ENCODE data around the gene GUCA2B. TPM values are rescaled to one million over a fixed set of nuclear protein-coding genes. Genes with fewer than 3 reads are reported as not detected.

Gene GUCA2B
- polyA plus RNA-seq, 3 donors, result not detected

DNA sequence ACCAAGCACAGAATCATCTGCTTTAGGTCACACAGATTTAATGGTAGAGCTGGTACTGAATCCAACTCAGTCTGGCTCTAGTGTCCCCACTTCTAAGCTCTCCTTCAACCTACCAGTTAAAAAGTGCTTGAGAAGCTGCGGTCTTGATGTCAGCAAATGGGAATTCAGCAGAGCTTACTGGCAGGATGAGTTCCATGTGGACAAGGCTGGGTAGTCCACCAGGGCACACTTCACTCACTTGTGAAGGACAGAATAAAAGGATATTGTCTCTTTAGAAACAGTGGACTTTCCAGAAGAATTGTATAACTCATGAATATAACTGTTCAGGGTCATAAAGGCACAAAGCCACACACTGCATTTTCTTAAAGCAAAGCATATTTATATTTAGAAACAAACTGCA, 35.1 kb upstream of the GUCA2B start:
- Histone ChIP-seq H3K79me2 (ENCODE audit: insufficient read depth, low read length) (no peaks in the 10 kb centered on the region), H3K4me2 (replicated peaks; ENCODE audit: extremely low read depth, low read length, poor library complexity, severe bottlenecking) (no peak overlapping the region), H3K36me3 (replicated peaks in 1 of 2; ENCODE audit: control insufficient read depth in 1 of 2, insufficient read depth in 2 of 2, low read length in 2 of 2) (no peaks in the 10 kb centered on the region), H3K9me3 (replicated peaks in 1 of 2; ENCODE audit: control insufficient read depth in 1 of 2, insufficient read depth in 1 of 2, low read length in 2 of 2) (no peaks in the 10 kb centered on the region), H4K20me1 (ENCODE audit: insufficient read depth, low read length) (no peaks in the 10 kb centered on the region), H3K4me3 (replicated peaks in 1 of 3; ENCODE audit: low read depth in 2 of 3, low read length in 3 of 3) (no peak overlapping the region), H3K27me3 (ENCODE audit: control insufficient read depth in 2 of 2, insufficient read depth in 2 of 2, low read length in 2 of 2) (no peaks in the 10 kb centered on the region), H3K4me1 (ENCODE audit: control insufficient read depth in 1 of 2, insufficient read depth in 2 of 2, low read length in 2 of 2) (no peaks in the 10 kb centered on the region), H2AFZ (ENCODE audit: insufficient read depth, low read depth, low read length, poor library complexity, severe bottlenecking) (no peak overlapping the region), H3K27ac (ENCODE audit: low read depth in 1 of 2, low read length in 2 of 2) (no peak overlapping the region), H3K9ac (ENCODE audit: insufficient read depth, low read length, poor library complexity, severe bottlenecking) (no peak overlapping the region)
- DNase-seq, result no peak
- 100% methylated on average over 1 of the region's 1 CpG for WGBS (ENCODE audit: insufficient coverage)
- H3K27ac Mint-ChIP-seq, result no peak overlapping the region
- no peak overlapping the region for H3K4me3 Mint-ChIP-seq
- peaks cover 1 to 11% (median 6%) of the 10 kb centered on the region in 3 donors for H3K27me3 Mint-ChIP-seq (ENCODE audit: low read depth in 3 of 3)
- H3K36me3 Mint-ChIP-seq, result no peaks in the 10 kb centered on the region
- TF ChIP-seq, protein P1, sequence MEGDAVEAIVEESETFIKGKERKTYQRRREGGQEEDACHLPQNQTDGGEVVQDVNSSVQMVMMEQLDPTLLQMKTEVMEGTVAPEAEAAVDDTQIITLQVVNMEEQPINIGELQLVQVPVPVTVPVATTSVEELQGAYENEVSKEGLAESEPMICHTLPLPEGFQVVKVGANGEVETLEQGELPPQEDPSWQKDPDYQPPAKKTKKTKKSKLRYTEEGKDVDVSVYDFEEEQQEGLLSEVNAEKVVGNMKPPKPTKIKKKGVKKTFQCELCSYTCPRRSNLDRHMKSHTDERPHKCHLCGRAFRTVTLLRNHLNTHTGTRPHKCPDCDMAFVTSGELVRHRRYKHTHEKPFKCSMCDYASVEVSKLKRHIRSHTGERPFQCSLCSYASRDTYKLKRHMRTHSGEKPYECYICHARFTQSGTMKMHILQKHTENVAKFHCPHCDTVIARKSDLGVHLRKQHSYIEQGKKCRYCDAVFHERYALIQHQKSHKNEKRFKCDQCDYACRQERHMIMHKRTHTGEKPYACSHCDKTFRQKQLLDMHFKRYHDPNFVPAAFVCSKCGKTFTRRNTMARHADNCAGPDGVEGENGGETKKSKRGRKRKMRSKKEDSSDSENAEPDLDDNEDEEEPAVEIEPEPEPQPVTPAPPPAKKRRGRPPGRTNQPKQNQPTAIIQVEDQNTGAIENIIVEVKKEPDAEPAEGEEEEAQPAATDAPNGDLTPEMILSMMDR (IDR thresholded peaks at IDR 0.05), result no peak
- H3K4me1 Mint-ChIP-seq, result no peaks in the 10 kb centered on the region
- H3K9me3 Mint-ChIP-seq, result peaks cover 0 to 4% (median 3%) of the 10 kb centered on the region in 7 donors
- intact Hi-C loops (cut with micrococcal nuclease), result no loop called here

- no peaks in the 10 kb centered on the region for H3K36me3 Mint-ChIP-seq
- H3K4me2 ChIP-seq (replicated peaks; ENCODE audit: extremely low read depth, low read length, poor library complexity, severe bottlenecking), result no peak overlapping the region
- peaks cover 0 to 5% (median 0%) of the 10 kb centered on the region in 3 donors for H3K27me3 Mint-ChIP-seq (ENCODE audit: low read depth in 3 of 3)
- no peak overlapping the region for H3K4me3 ChIP-seq (replicated peaks in 1 of 3; ENCODE audit: low read depth in 2 of 3, low read length in 3 of 3)
- H3K27me3 ChIP-seq (ENCODE audit: control insufficient read depth in 2 of 2, insufficient read depth in 2 of 2, low read length in 2 of 2), result no peaks in the 10 kb centered on the region
- no peak overlapping the region for H3K27ac Mint-ChIP-seq
- no peaks in the 10 kb centered on the region for H3K4me1 ChIP-seq (ENCODE audit: control insufficient read depth in 1 of 2, insufficient read depth in 2 of 2, low read length in 2 of 2)
- H2AFZ ChIP-seq (ENCODE audit: insufficient read depth, low read depth, low read length, poor library complexity, severe bottlenecking), result no peak overlapping the region
- no peaks in the 10 kb centered on the region for H3K9me3 ChIP-seq (replicated peaks in 1 of 2; ENCODE audit: control insufficient read depth in 1 of 2, insufficient read depth in 1 of 2, low read length in 2 of 2)
- intact Hi-C loops (cut with micrococcal nuclease), result no loop called here
- no peaks in the 10 kb centered on the region for H3K79me2 ChIP-seq (ENCODE audit: insufficient read depth, low read length)
- TF ChIP-seq, protein P1 (IDR thresholded peaks at IDR 0.05), result no peak
- H4K20me1 ChIP-seq (ENCODE audit: insufficient read depth, low read length), result no peaks in the 10 kb centered on the region
- no peaks in the 10 kb centered on the region for H3K36me3 ChIP-seq (replicated peaks in 1 of 2; ENCODE audit: control insufficient read depth in 1 of 2, insufficient read depth in 2 of 2, low read length in 2 of 2)
- H3K4me3 Mint-ChIP-seq, result no peak overlapping the region
- no CpG with 5 or more reads among the region's 3 CpGs for WGBS (ENCODE audit: insufficient coverage)
- no peak overlapping the region for H3K9ac ChIP-seq (ENCODE audit: insufficient read depth, low read length, poor library complexity, severe bottlenecking)
- peaks cover 0 to 8% (median 2%) of the 10 kb centered on the region in 7 donors for H3K9me3 Mint-ChIP-seq
- no peaks in the 10 kb centered on the region for H3K4me1 Mint-ChIP-seq
- no peak for DNase-seq
- H3K27ac ChIP-seq (ENCODE audit: low read depth in 1 of 2, low read length in 2 of 2), result no peak overlapping the region
These were observed 30.8 kb upstream of the GUCA2B start for GRCh38 chr1:42122408-42122807.
